ENCODE results near the gene NAT14.
"Not testable (repeated sequence)": the region's sequence is repeated elsewhere in the genome, so short reads cannot be mapped to it uniquely, and the experiment has no call there.

The NAT14 gene

DNA sequence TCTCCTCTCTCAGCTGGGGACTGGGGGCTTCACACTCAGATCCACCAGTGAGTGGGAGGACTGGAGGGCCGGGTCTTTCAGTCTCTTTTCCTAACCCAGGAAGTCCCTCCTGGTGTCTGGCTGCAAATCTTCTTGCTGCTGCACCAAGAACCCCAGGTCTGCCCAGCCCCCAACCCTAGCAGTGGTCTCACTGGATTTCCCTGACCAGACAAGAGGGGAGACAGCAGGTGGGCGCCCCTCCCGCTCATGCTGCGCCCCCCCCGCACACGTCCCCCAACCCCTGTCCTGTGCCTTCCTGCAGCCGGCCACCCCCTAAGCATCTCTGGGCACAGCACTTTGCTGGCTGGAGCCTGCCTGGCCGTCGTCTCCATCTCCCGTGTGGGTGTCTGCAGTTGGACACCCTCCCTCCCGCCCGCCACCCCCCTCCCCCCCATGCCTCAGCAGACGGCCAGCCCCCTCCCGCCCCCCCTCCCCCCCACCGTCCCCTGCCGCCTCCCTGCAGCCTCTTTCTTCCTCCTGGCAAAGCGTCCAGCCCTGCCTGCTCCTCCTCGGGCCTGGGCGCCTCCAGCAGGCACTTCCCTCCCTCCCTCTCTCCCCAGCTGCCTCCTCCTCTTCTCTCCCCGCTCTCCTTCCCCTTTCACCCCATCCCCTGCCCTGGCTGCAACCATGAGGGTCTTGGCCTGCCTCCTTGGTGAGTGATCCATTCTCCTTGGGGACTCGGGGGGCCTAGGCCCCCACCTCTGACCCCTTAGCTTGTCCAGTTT, 3.1 kb downstream of the NAT14 start, which contains the start of gene SSC5D:
TSS of gene SSC5D (plus strand) at position 513 of the 764 bp plus-strand sequence. CDS start at position 667, 154 bp downstream.
- no peak for ATAC-seq

- ATAC-seq, result no peak
These were observed 4.2 kb downstream of the NAT14 start for GRCh38 chr19:55488986-55489710.

- no peak for ATAC-seq
These were observed 4.9 kb downstream of the NAT14 start for GRCh38 chr19:55489711-55490477.

- no peak for ATAC-seq
These were observed 5.8 kb downstream of the NAT14 start for GRCh38 chr19:55490478-55491432.

- ATAC-seq, result no peak
These were observed 6.8 kb downstream of the NAT14 start for GRCh38 chr19:55491546-55492360.

- no peak for ATAC-seq
These were observed 7.5 kb downstream of the NAT14 start for GRCh38 chr19:55492362-55492944.

- no peak for ATAC-seq
These were observed 8.2 kb downstream of the NAT14 start for GRCh38 chr19:55493052-55493644.

GRCh38 chr19:55493645-55494171, 8.7 kb downstream of the NAT14 start:
- no peak for ATAC-seq

GRCh38 chr19:55494172-55494761, 9.3 kb downstream of the NAT14 start:
- peak; percentile 26 to 27 for ATAC-seq

DNA sequence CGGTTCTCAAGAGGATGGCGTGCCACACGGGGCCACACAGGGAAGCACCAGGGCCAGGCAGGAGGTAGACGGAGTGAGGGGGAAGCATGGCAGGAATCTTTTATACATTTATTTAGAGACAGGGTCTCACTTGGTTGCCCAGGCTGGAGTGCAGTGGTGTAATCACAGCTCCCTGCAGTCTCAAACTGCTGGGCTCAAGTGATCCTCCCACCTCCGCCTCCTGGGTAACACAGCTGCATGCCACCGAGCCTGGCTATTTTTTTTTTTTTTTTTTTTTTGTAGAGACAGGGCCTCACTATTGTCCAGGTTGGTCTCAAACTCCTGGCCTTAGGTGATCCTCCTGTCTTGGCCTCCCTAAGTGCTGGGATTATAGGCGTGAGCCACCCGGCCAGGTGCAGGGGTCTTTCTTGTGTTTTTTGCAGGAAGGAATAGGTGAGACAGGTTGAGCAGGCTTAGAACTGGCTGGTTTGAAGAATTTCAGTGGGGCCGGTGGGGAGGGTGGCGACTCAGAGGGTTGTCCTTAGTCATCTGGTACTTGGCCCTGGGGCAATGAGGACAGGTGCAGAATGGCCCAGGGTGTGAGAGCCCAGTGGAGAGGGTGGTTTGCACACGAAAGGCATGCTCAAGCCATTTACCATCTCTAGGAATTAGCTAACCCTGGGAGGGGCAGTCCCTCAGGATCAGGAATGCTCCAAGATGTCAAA, 10.8 kb downstream of the NAT14 start:
- ATAC-seq, result no peak

DNA sequence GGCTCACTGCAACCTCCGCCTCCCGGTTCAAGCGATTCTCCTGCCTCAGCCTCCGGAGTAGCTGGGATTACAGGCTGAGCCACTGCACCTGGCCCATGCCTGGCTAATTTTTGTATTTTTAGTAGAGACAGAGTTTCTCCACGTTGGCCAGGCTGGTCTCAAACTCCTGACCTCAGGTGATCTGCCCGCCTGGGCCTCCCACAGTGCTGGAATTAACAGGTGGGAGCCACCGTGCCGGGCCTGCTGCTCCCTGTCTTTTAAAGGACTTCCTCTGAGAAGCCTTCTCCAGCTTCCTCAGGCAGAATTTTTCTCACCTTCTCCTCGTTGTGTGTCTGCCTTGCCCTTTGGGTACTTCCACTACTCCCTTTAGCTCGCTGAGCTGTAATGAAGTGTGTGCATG, 11.8 kb downstream of the NAT14 start:
- ATAC-seq, result not testable (repeated sequence)

DNA sequence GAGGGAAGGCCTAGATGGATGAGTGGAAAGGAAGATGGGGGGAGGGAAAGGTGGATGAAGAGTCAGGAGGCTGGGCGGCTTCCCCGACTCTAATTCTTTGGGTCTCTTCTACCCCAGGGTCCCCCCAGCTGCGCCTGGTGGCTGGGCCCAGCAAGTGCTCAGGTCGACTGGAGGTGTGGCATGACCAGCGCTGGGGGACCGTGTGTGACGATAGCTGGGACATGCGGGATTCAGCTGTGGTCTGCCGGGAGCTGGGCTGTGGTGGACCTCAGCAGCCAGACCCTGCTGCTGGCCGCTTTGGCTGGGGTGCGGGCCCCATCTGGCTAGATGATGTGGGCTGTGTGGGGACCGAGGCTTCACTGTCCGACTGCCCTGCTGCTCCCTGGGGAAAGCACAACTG, 12.8 kb downstream of the NAT14 start:
- ATAC-seq, result no peak

- no peak for ATAC-seq
These were observed 13.4 kb downstream of the NAT14 start for GRCh38 chr19:55498246-55498840.

DNA sequence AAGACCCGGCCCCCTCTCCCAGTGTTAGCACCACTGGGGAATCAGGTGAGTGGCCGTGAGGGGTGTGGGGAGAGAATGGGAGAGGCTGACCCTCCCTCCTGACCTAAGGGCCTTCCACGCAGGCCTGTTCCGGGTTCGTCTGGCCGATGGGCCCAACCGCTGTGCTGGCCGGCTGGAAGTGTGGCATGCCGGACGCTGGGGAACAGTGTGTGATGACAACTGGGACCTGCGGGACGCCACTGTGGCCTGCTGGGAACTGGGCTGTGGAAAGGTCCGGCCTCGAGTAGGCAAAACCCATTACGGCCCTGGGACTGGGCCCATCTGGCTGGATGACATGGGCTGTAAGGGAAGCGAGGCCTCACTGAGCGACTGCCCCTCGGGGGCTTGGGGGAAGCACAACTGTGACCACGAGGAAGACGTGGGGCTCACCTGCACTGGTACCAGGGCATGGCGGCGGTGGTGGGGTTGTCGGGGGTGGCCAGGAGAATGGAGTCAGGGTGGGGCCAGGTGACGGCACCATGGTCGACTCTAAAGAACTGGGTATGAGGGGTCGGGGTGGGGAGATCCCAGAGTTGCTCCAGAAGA, 15.5 kb downstream of the NAT14 start:
- ATAC-seq, result no peak

GRCh38 chr19:55502197-55502952, 17.4 kb downstream of the NAT14 start:
- ATAC-seq, result no peak

GRCh38 chr19:55503157-55503501, 18.1 kb downstream of the NAT14 start:
- ATAC-seq, result no peak

DNA sequence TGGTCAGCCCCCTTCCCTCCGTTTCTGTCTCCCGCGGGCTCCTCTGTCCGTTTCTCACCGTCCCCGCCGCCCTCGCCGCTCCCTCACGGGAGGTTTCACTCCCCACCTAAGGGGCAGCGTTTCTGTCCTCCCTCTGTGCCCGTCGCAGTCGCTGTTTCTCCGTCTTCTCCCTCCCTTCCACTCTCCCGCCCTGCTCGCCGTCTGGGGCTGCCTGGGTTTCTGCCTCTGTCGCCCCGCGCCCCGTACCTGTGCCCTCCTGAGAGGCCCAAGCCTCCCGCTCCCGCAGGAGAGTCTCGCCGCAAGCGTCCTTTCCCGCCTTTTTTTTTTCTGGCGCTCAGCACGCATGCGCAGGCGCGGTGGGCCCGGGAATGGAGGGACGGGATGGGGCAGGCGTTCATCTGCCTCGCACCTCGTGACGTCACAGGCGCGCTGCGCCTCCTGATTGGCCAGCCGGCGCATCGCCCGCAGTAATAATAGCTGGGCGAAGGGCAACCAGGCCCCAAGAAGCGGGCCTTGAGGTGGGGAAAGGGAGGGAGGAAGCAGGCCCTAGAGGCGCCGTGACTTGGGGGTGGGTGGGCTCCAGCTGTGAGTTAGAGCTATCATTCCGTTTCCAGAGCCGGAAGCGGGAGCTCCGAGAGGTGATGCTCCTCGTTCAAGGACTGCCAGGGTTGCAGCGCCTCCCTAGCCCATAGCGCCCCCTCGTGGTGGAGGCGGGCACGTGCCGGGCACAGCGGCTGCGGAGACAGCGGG, 18.7 kb downstream of the NAT14 start:
- peak; percentile 94 to 95 for ATAC-seq
